HG03575 (cell line): ENCODE measurements around the gene MRPS25.

ENCODE experiments used
- ATAC-seq: cut with Tn5 transposase; IDR thresholded peaks from one replicate; pipeline ENCODE4 v1.9.1; 2021; ENCODE audit not compliant: unreplicated experiment, insufficient number of reproducible peaks, low FRiP score; ENCODE audit errors: extremely low read depth

Gene MRPS25

GRCh38 chr3:15086699-15087098 lies 21.6 kb upstream of the MRPS25 start:
- ATAC-seq, result no peak

- ATAC-seq, result no peak
Measured at GRCh38 chr3:15086263-15086662, 21.1 kb upstream of the MRPS25 start.

GRCh38 chr3:15083252-15083651 lies 18.1 kb upstream of the MRPS25 start:
- ATAC-seq, result no peak

DNA sequence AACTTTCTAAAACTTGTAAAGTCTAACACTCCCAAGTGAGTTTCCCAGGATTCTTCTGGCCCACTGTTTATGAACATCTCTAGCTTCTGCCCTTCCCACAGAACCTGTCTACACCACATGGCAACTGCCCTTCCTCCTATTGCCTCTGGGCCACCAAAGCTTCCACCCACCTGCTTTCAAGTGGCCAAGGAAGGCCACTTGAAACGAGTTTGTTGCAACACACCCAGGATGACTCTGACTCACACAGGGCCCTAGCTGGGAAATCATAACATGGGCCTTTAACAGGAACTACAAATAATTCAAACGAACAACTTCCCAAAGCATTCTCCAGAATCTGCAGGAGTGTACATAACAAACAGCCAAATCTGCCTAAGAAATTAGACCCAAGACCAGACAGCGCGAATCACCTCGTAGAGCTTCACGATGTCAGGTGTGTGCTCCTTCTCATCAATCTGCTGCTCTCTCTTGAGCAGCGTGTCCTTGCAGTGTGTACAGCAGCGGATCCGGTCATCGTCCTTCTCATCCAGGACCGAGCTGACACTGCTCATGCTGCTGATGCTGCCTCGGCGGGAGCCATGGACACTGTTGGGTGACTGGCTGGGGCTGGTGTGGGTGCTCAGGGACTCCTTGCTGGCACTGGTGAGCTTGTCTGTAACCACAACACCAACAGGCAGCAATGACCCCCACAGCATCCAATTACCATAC lies 17.0 kb upstream of the MRPS25 start:
- no peak for ATAC-seq

DNA sequence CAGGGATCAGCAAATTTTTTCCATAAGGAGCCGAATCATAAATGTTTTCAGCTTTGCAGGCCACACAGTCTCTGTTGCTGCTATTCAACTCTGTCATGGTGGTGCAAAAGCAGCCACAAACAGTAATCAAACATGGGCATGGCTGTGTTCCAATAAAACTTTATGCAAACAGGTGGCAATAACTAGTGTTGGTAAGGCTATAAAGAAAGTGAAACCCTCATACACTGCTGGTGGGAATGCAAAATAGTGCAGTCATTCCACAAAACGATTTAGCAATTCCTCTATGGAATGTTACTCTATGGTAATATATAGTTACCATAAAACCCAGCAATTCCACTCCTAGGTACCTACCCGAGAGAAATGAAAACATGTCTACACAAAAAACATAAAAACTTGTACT lies 14.0 kb upstream of the MRPS25 start:
- ATAC-seq, result no peak

DNA sequence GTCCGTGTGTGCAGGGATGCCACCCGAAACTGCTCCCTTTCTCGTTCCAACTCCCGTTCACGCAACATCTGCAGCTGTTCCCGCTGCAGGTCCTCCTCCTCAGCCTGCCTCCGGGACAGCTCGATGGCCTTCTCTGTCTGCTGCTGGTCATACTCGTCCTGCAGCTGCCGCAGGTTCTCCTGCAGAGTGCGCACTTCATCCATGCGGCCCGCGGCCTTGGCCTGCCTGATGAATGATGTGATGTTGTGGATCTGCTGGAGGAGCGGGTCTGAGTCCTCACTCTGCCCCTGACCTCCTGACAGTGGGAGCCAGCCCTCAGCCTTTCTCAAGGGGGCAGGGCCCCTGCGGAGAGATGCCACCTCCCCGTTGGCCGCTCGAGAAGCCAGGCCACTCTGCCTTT lies 9.4 kb upstream of the MRPS25 start:
- ATAC-seq, result no peak

- no peak for ATAC-seq
Measured at GRCh38 chr3:15071699-15072098, 6.6 kb upstream of the MRPS25 start.

DNA sequence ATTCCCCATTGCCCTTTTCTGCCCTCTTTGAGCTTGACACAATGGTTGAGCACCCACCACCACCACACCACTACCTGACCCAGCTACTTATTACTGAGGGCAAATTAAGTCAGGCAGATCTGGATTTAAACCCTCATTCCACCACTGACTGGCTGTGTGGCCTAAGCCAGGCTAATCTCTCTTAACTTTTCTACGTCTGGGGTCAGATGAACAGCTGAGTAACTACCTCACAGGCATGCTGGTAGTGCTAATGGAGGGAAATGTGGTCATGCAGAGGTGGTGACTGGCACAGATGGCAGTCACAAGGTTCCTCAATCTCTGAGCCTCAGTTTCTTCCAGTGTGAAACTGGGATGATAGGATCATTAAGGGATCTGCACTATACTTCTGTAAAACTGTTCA lies 4.3 kb upstream of the MRPS25 start:
- ATAC-seq, result no peak

DNA sequence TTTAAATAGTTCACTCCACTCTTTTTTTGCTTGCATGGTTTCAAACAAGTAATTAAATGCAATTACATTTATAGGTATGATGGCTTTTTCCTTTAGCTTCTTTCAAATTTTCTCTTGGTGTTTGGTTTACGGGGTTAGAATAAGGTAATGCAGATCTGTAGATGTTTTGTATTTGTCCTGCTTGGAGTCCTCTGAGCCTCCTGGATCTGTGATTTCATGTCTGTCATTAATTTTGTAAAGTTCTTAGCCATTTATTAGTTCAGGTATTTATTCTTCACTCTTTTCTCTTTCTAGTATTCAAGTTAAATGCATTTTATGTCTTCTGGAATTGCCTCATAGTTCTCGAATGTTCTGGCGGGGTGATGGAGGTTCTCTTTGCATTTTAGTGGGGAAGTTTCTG lies 1.4 kb upstream of the MRPS25 start:
- ATAC-seq, result no peak

GRCh38 chr3:15065550-15066007 lies 464 bp upstream of the MRPS25 start:
- ATAC-seq, result no peak

DNA sequence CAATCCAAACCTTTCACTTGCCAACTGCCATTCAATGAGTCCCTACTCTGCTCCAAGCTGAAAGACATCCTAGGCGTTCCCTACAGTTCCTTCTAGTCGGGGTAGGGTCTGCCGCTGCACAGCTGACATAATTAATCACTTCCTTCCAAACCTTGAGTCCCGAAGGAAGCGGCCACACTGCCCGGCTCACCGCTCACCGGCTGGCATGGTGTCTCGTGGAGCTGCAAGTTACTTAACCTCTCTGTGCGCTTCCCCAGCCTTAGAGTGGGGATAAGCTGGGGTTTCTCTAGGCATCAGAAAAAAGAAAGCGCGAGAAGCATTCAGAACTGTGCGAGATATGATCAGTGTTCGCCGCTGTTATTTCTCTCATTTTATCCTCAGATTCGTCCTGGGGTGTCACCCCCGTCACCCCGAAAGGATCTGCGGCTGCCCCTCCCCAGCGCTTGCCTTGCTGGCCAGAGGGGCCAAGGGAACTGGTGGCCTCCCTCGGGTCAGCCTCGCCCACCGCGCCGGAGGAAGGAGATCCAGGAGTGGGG lies 748 bp downstream of the MRPS25 start:
- no peak for ATAC-seq

DNA sequence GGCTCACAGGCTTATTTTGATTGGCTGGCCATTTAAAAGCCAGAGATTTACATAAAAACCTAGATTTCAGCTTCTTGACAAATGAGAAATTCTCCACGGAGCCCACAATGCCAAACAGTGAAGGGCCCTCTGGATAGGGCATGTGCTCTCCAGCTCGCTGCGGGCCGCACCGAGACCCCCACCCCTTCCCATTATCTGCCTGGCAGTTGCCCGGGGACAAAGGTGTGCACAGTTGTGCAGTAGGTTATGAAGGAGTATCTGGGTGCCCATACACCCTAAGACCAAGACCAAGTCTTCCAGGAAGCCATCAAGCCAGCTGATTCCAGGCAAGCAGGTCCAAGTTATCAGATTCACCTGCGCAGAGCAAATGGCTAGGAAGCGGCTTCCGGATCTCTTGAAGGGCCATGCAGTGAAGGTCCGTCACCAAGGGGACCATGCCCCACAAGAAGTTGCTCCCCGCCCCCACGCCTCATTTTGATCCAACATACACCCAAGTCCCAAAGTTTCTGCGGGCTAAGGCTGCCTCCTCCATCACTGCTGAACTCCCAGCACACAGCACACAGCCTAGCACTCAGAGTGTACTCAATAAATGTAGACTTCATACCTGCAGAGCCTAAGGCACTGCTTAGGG lies 1.3 kb downstream of the MRPS25 start:
- ATAC-seq, result no peak

- no peak for ATAC-seq
Measured at GRCh38 chr3:15063238-15063637, 1.9 kb downstream of the MRPS25 start.

GRCh38 chr3:15060029-15060428 lies 5.1 kb downstream of the MRPS25 start:
- ATAC-seq, result no peak

- no peak for ATAC-seq
Measured at GRCh38 chr3:15056676-15057404, 8.3 kb downstream of the MRPS25 start.

DNA sequence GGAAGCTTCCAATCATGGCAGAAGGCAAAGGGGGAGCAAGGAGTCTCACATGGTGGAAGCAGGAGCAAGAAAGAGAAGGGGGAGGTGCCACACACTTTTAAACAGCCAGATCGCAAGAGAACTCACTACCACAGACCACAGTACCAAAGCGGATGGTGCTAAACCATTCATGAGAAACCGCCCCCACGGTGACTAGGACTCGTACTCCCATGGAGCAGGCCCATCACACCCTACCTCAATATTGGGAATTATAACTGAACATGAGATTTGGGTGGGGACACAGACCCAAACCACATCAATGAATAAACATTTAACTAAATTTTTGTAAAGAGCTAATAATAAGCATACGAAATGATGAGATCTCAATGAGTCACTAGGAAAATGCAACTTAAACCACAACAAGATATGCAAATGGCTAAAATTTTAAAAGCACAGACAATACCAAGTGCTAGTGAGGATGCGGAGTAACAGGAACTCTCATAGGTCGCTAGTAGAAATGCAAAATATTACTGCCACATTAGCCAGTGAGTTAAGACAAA lies 10.0 kb downstream of the MRPS25 start:
- ATAC-seq, result no peak

GRCh38 chr3:15053541-15053940 lies 11.6 kb downstream of the MRPS25 start:
- no peak for ATAC-seq

DNA sequence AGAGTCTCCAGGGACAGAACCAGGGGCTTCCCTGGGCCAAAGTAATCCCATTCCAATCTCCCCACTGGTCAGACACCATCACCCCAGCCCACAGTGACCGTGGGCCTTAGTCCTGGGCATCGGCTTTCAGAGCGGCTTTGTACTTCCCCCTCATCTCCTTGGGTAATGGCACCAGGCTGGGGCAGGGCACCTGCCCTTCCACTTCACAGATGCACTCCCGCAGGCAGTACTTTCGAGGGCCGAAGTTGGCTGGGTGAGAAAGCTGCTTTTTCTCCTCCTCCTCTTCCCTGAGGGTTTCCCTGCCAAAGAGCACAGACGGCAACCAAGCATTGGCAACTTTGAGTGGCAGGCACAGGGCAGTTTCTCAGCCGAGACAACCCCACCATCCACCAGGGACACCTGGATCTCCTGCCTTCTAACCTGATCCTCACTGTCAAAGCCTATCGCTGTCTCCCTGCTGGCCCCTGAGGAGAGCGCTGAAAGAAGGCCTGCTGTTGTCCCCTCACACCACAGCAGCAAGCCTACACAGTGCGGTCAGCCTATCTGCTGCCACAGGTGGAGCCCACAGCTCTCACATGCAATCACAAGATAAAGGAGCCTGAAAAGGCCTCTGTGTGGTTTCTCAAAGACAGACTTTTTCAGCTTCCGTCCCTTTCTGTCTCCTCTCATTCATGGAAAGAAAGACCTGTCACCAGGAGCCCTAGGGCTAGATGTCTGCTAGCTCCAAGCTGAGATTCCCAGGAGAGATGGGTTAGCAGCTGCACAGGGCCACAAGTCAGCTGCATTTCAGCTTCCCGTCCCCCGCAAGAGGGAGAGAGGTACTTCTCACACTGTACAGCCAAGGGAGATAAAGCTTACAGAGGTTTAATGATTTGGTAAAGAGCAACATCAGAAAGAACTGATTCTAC lies 12.5 kb downstream of the MRPS25 start:
- no peak for ATAC-seq

DNA sequence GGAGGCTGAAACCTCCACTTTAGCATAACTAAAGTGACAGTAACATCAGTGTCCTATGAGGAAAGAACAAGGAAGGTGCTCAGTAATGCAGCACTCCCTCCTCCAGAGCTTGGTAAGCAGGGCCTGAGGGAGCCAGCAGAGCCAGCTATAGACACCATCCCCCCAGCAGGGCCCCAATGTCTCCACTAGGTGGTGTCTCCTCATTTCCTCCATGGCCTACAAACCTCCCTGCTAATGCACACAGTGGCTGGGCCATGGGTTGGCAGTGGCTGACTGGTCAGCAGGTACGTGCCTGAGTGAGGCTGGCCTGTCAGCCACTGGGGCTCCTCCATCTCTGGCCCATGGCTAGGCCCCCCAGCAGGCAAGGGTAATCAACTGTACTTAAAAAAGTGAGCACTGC lies 13.6 kb downstream of the MRPS25 start:
- ATAC-seq, result no peak
